Prostate gland (tissue), 2 donors: ENCODE measurements around the gene PCDHA7. TPM values are rescaled to one million over a fixed set of nuclear protein-coding genes. Genes with fewer than 3 reads are reported as not detected.

Source experiments
- DNase-seq: peaks from one replicate; pipeline ENCODE4 v3.0.0-alpha.2; 2019; ENCODE audit warnings: low spot score
- H3K27ac ChIP-seq, 2 donors: fragments of 200-600 bp; sonication (generic); 2 replicates each; pipeline ENCODE4 v1.5.1; 2017 to 2019
- H3K27me3 ChIP-seq: fragments of 200-600 bp; sonication (generic); replicated peaks from 2 replicates; pipeline ENCODE4 v1.5.1; 2019; ENCODE audit not compliant: insufficient read depth
- H3K36me3 ChIP-seq, 2 donors: fragments of 200-600 bp; sonication (generic); 1 replicate in 1 of 2; 2 replicates in 1 of 2; pipeline versions ENCODE4 v1.5.1 to v1.8.1; 2017 to 2019
- H3K4me1 ChIP-seq: fragments of 200-600 bp; sonication (generic); replicated peaks from 2 replicates; pipeline ENCODE4 v1.5.1; 2019
- H3K4me3 ChIP-seq, 2 donors: fragments of 200-600 bp; sonication (generic); 2 replicates each; pipeline ENCODE4 v1.5.1; 2017 to 2019
- H3K9me3 ChIP-seq: fragments of 200-600 bp; sonication (generic); 2 replicates; pipeline ENCODE4 v1.5.1; 2017
- CTCF ChIP-seq, 4 experiments: fragments of 200-600 bp in 2 of 4; fragments of 450-650 bp in 2 of 4; sonication (generic) in 2 of 4; IDR thresholded peaks; 1 replicate in 3 of 4; 2 replicates in 1 of 4; pipeline ENCODE4 v1.5.1; 2016 to 2019; ENCODE audit warnings: antibody characterized with exemption in 4 of 4, mild to moderate bottlenecking in 2 of 4, moderate library complexity in 2 of 4
- POLR2A ChIP-seq: fragments of 450-650 bp; IDR thresholded peaks from one replicate; pipeline ENCODE4 v1.6.1; 2016; ENCODE audit warnings: antibody characterized with exemption, mild to moderate bottlenecking
- POLR2AphosphoS5 ChIP-seq: sonication (generic); formaldehyde crosslinking; IDR thresholded peaks from one replicate; pipeline ENCODE4 v1.6.1; 2017; ENCODE audit warnings: antibody characterized with exemption
- WGBS: methylation state at CpG from one replicate; pipeline ENCODE4 v1.1.5; 2018; 5-methylcytosine and 5-hydroxymethylcytosine counted together
- intact Hi-C: fragments of 100-400 bp; cut with DNase I; formaldehyde crosslinking; loops from one replicate; pipeline ENCODE4 v1.14.2; 2022
- total RNA-seq, 2 donors: library from RNA; depleted of rRNA; stranded (reverse); fragments of >200 nt; gene quantifications; one replicate each; pipeline ENCODE4 v1.1.0, GENCODE V29; 2016

Gene PCDHA7
- total RNA-seq, 2 donors from 2014 or later = 0.23 to 0.46 TPM

DNA sequence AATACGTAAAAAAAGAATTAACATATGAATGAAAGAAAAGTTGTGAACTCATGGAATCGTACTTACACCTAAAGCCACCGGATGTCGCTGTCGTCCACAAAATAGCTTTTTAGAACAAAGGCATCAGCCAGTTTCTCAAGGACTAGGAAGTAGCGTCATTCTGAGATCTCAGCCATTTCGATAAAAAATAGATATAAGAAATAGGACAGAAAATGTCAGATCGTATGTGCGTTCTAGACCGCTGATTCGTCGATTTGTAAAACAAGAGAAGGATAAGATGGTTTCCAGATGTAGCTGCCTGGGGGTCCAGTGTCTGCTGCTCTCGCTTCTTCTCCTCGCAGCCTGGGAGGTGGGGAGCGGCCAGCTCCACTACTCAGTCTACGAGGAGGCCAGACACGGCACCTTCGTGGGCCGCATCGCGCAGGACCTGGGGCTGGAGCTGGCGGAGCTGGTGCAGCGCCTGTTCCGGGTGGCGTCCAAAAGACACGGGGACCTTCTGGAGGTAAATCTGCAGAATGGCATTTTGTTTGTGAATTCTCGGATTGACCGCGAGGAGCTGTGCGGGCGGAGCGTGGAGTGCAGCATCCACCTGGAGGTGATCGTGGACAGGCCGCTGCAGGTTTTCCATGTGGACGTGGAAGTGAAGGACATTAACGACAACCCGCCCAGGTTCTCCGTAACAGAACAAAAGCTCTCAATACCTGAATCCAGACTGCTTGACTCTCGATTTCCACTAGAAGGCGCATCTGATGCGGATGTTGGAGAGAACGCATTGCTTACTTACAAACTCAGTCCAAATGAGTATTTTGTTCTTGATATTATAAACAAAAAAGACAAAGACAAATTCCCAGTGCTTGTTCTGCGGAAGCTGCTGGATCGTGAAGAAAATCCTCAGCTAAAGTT lies 22.0 kb downstream of the PCDHA7 start, which contains the start of gene PCDHA10:
TSS of gene PCDHA10 (plus strand) at position 126 of the 903 bp plus-strand sequence. CDS start at position 278, 152 bp downstream.
- H3K36me3 ChIP-seq = no peaks in the 10 kb centered on the region
- 19% methylated on average over 44 of the region's 44 CpGs for WGBS
- H3K27me3 ChIP-seq = no peaks in the 10 kb centered on the region
- H3K4me3 ChIP-seq = no peak within 1 kb of the TSS
- no peak for DNase-seq
- H3K9me3 ChIP-seq = no peaks in the 10 kb centered on the region
- TF ChIP-seq CTCF (IDR thresholded peaks at IDR 0.05) (peak in 1 of 4 experiments; percentile 29), POLR2A (no peak), POLR2AphosphoS5 (no peak)
- H3K4me1 ChIP-seq = no peaks in the 10 kb centered on the region
- no peak within 1 kb of the TSS for H3K27ac ChIP-seq
- intact Hi-C loops = loop anchor here (10.0 kb wide), 1 partner anchor 189 kb away; no protein-coding TSS in a partner anchor

- DNase-seq = no peak
- 53% methylated on average over 69 of the region's 94 CpGs for WGBS
- intact Hi-C loops = loop anchor here (10.0 kb wide), 1 partner anchor 187 kb away; no protein-coding TSS in a partner anchor
- Histone ChIP-seq H3K27ac (no peak overlapping the region), H3K27me3 (no peaks in the 10 kb centered on the region), H3K9me3 (no peaks in the 10 kb centered on the region), H3K4me3 (no peak overlapping the region), H3K36me3 (no peaks in the 10 kb centered on the region), H3K4me1 (no peaks in the 10 kb centered on the region)
- TF ChIP-seq POLR2A = no peak
Measured at GRCh38 chr5:140857177-140857986, 23.3 kb downstream of the PCDHA7 start.

DNA sequence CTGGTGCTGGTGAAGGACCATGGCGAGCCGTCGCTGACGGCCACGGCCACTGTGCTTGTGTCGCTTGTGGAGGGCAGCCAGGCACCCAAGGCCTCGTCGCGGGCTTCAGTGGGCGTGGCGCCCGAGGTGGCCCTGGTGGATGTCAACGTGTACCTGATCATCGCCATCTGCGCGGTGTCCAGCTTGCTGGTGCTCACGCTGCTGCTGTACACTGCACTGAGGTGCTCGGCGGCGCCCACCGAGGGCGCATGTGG lies 23.8 kb downstream of the PCDHA7 start:
- intact Hi-C loops = loop anchor here (10.0 kb wide), 1 partner anchor 187 kb away; no protein-coding TSS in a partner anchor
- TF ChIP-seq CTCF (IDR thresholded peaks at IDR 0.05) (no peak), POLR2AphosphoS5 (no peak), POLR2A (no peak)
- Histone ChIP-seq H3K9me3 (no peaks in the 10 kb centered on the region), H3K27me3 (no peaks in the 10 kb centered on the region), H3K4me3 (no peak overlapping the region), H3K36me3 (no peaks in the 10 kb centered on the region), H3K27ac (no peak overlapping the region), H3K4me1 (no peaks in the 10 kb centered on the region)
- DNase-seq = no peak
- WGBS = 55% methylated on average over 14 of the region's 22 CpGs

DNA sequence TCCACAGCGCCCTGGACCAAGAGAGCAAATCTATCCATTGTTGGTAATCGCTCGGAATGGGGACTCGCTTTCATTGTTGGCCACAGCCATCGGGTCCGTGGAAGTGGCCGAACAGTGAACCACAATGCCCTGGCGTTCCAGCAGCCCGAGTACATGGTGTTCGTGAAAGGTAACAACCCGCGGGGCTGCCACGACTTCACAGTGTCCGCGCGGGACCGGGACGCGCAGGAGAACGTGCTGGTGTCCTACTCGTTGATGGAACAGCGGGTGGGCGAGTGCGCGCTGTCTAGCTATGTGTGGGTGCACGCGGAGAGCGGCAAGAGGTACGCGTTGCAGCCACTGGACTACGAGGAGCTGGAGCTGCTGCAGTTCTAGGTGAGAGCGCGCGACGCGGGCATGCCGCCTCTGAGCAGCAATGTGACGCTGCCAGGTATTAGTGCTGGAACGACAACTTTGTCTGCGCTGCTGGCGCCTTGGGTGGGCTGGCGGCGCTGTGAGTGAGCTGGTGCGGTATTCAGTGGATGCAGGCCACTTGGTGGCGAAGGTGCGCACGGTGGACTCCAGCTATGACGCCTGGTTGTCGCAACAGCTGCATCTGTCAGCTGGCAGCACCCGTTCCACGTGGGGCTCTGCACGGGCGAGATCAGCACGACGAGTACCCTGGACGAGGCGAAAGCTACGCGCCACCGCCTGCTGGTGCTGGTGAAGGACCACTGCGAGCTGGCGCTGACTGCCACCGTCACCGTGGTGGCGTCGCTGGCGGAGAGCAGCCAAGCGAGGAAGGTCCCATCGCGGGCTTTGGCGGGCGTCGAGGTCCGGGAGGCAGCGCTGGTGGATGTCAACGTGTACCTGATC lies 28.6 kb downstream of the PCDHA7 start:
- DNase-seq = no peak
- Histone ChIP-seq H3K27me3 (no peaks in the 10 kb centered on the region), H3K27ac (no peak overlapping the region), H3K36me3 (no peaks in the 10 kb centered on the region), H3K4me1 (no peaks in the 10 kb centered on the region), H3K4me3 (no peak overlapping the region), H3K9me3 (no peaks in the 10 kb centered on the region)
- TF ChIP-seq CTCF (IDR thresholded peaks at IDR 0.05) (no peak), POLR2A (no peak), POLR2AphosphoS5 (no peak)
- intact Hi-C loops = no loop called here
- WGBS = 38% methylated on average over 76 of the region's 76 CpGs
